GM23248 (cell line): ENCODE results near the gene ARID3B.

Experiments used
- EZH2 ChIP-seq: fragments of 200-600 bp; sonication (generic); IDR thresholded peaks from 2 replicates; pipeline ENCODE4 v1.6.1; 2018; ENCODE audit warnings: antibody characterized with exemption, mild to moderate bottlenecking; ENCODE audit not compliant: insufficient read depth, poor library complexity, severe bottlenecking
- EZH2phosphoT487 ChIP-seq: fragments of 200-600 bp; sonication (generic); IDR thresholded peaks from 2 replicates; pipeline ENCODE4 v1.6.1; 2018; ENCODE audit warnings: antibody characterized with exemption, moderate library complexity, mild to moderate bottlenecking, low read depth; ENCODE audit not compliant: insufficient read depth

DNA sequence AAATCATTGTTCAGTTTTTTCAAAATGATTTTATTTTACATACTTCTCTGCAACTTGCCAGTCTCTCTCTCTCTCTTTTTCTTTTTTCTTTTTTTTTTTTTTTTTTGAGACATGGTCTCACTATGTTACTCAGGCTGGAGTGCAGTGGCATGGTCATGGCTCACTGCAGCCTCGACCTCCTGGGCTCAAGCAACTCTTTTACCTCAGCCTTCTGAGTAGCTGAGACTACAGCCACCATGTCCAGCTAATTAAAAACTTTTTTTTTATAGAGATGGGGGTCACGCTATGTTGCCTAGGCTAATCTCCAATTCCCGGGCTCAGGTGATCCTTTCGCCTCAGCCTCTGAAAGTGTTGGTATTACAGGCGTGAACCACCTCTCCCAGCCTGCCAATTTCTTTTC is 12.1 kb upstream of the ARID3B start:
- TF ChIP-seq EZH2, result no peak
- TF ChIP-seq EZH2phosphoT487, result no peak
